Mesodermal cell (in vitro differentiated cells): Measurements from ENCODE around the gene ADAMTSL1.

ENCODE experiments used
- H3K27ac ChIP-seq: 2 replicates; pipeline ENCODE4 v1.7.0; 2013; ENCODE audit warnings: mild to moderate bottlenecking, low read depth, low read length, moderate library complexity; ENCODE audit not compliant: severe bottlenecking
- H3K36me3 ChIP-seq: 2 replicates; pipeline ENCODE4 v1.7.1; 2013; ENCODE audit warnings: mild to moderate bottlenecking, low read length, moderate library complexity; ENCODE audit not compliant: control insufficient read depth, insufficient read depth
- H3K4me1 ChIP-seq: one replicate; pipeline ENCODE4 v1.7.1; 2013; ENCODE audit warnings: mild to moderate bottlenecking, low read length; ENCODE audit not compliant: insufficient read depth, control insufficient read depth, poor library complexity, severe bottlenecking
- H3K4me3 ChIP-seq: 2 replicates; pipeline ENCODE4 v1.7.0; 2013; ENCODE audit warnings: low read length, control low read depth, mild to moderate bottlenecking; ENCODE audit not compliant: insufficient read depth, poor library complexity, severe bottlenecking; ENCODE audit errors: extremely low read depth
- H3K9me3 ChIP-seq: 2 replicates; pipeline ENCODE4 v1.7.1; 2013; ENCODE audit warnings: mild to moderate bottlenecking, low read length, moderate library complexity; ENCODE audit not compliant: control insufficient read depth
- WGBS, 2 experiments: methylation state at CpG; one replicate each; pipeline ENCODE4 v1.1.5; 2013; ENCODE audit warnings: missing lambda C conversion rate in 2 of 2; ENCODE audit not compliant: insufficient coverage in 2 of 2; 5-methylcytosine and 5-hydroxymethylcytosine counted together

ADAMTSL1 gene

GRCh38 chr9:18718932-18719331 lies 245.0 kb downstream of the ADAMTSL1 start:
- no peaks in the 10 kb centered on the region for H3K36me3 ChIP-seq
- H3K9me3 ChIP-seq, result no peaks in the 10 kb centered on the region
- WGBS, 2 experiments, result no CpG with 5 or more reads among the region's 1 CpG

GRCh38 chr9:18720691-18721090 lies 246.7 kb downstream of the ADAMTSL1 start:
- no peaks in the 10 kb centered on the region for H3K36me3 ChIP-seq
- WGBS, 2 experiments, result 100% methylated on average over 1 of the region's 5 CpGs; no CpG with 5 or more reads in 1 of the 2 experiments
- H3K9me3 ChIP-seq, result no peaks in the 10 kb centered on the region
- no peaks in the 10 kb centered on the region for H3K4me1 ChIP-seq
- H3K27ac ChIP-seq, result no peak overlapping the region
- H3K4me3 ChIP-seq, result no peak overlapping the region

More at GRCh38 chr9:18718932-18719331, 245.0 kb downstream of the ADAMTSL1 start:
- Histone ChIP-seq H3K27ac (no peak overlapping the region), H3K4me1 (no peaks in the 10 kb centered on the region), H3K4me3 (no peak overlapping the region)

GRCh38 chr9:18721267-18721994 lies 247.5 kb downstream of the ADAMTSL1 start:
- no peaks in the 10 kb centered on the region for H3K9me3 ChIP-seq
- 88 to 90% methylated on average over 8 to 10 of the region's 10 CpGs for WGBS, 2 experiments
- H3K4me1 ChIP-seq, result no peaks in the 10 kb centered on the region
- no peak overlapping the region for H3K27ac ChIP-seq
- no peak overlapping the region for H3K4me3 ChIP-seq
- no peaks in the 10 kb centered on the region for H3K36me3 ChIP-seq

GRCh38 chr9:18721995-18722310 lies 248.0 kb downstream of the ADAMTSL1 start:
- H3K9me3 ChIP-seq, result no peaks in the 10 kb centered on the region
- no peaks in the 10 kb centered on the region for H3K4me1 ChIP-seq
- 80 to 94% methylated on average over 2 of the region's 2 CpGs for WGBS, 2 experiments
- H3K36me3 ChIP-seq, result no peaks in the 10 kb centered on the region
- no peak overlapping the region for H3K4me3 ChIP-seq
- no peak overlapping the region for H3K27ac ChIP-seq

- H3K27ac ChIP-seq, result no peak overlapping the region
- WGBS, 2 experiments, result 87 to 94% methylated on average over 6 of the region's 6 CpGs
- no peaks in the 10 kb centered on the region for H3K4me1 ChIP-seq
- no peak overlapping the region for H3K4me3 ChIP-seq
- no peaks in the 10 kb centered on the region for H3K9me3 ChIP-seq
- H3K36me3 ChIP-seq, result no peaks in the 10 kb centered on the region
Measured at GRCh38 chr9:18722882-18723281, 248.9 kb downstream of the ADAMTSL1 start.

GRCh38 chr9:18723366-18723765 lies 249.4 kb downstream of the ADAMTSL1 start:
- Histone ChIP-seq H3K4me3 (no peak overlapping the region), H3K27ac (no peak overlapping the region), H3K9me3 (no peaks in the 10 kb centered on the region), H3K4me1 (no peaks in the 10 kb centered on the region), H3K36me3 (no peaks in the 10 kb centered on the region)
- 80 to 94% methylated on average over 1 to 2 of the region's 5 CpGs for WGBS, 2 experiments

- no peak overlapping the region for H3K4me3 ChIP-seq
- no CpG with 5 or more reads among the region's 1 CpG for WGBS, 2 experiments
- no peaks in the 10 kb centered on the region for H3K9me3 ChIP-seq
- no peaks in the 10 kb centered on the region for H3K4me1 ChIP-seq
- H3K36me3 ChIP-seq, result no peaks in the 10 kb centered on the region
- no peak overlapping the region for H3K27ac ChIP-seq
Measured at GRCh38 chr9:18726546-18726945, 252.6 kb downstream of the ADAMTSL1 start.

GRCh38 chr9:18727904-18728303 lies 254.0 kb downstream of the ADAMTSL1 start:
- WGBS, 2 experiments, result 95 to 100% methylated on average over 5 to 6 of the region's 7 CpGs
- Histone ChIP-seq H3K36me3 (no peaks in the 10 kb centered on the region), H3K27ac (no peak overlapping the region)

GRCh38 chr9:18728642-18729041 lies 254.7 kb downstream of the ADAMTSL1 start:
- H3K36me3 ChIP-seq, result no peaks in the 10 kb centered on the region
- H3K4me3 ChIP-seq, result no peak overlapping the region
- H3K27ac ChIP-seq, result no peak overlapping the region
- H3K9me3 ChIP-seq, result no peaks in the 10 kb centered on the region
- H3K4me1 ChIP-seq, result no peaks in the 10 kb centered on the region
- 95% methylated on average over 2 of the region's 3 CpGs for WGBS, 2 experiments

More at GRCh38 chr9:18727904-18728303, 254.0 kb downstream of the ADAMTSL1 start:
- H3K9me3 ChIP-seq, result no peaks in the 10 kb centered on the region
- H3K4me3 ChIP-seq, result no peak overlapping the region
- H3K4me1 ChIP-seq, result no peaks in the 10 kb centered on the region

GRCh38 chr9:18730241-18730640 lies 256.3 kb downstream of the ADAMTSL1 start:
- no peaks in the 10 kb centered on the region for H3K36me3 ChIP-seq
- 93 to 95% methylated on average over 2 of the region's 3 CpGs for WGBS, 2 experiments
- H3K4me1 ChIP-seq, result no peaks in the 10 kb centered on the region
- H3K4me3 ChIP-seq, result no peak overlapping the region
- H3K27ac ChIP-seq, result no peak overlapping the region
- H3K9me3 ChIP-seq, result no peaks in the 10 kb centered on the region

- H3K27ac ChIP-seq, result no peak overlapping the region
- H3K4me3 ChIP-seq, result no peak overlapping the region
- no peaks in the 10 kb centered on the region for H3K4me1 ChIP-seq
- H3K36me3 ChIP-seq, result no peaks in the 10 kb centered on the region
- H3K9me3 ChIP-seq, result no peaks in the 10 kb centered on the region
Measured at GRCh38 chr9:18739127-18739526, 265.2 kb downstream of the ADAMTSL1 start.
